NOMO-1 treated with dmso at 0.1 percent for 144 hours (cell line): ENCODE measurements around the gene MMP13.
"Not testable (repeated sequence)": the region's sequence is repeated elsewhere in the genome, so short reads cannot be mapped to it uniquely, and the experiment has no call there.

ENCODE experiments used
- DNase-seq: peaks from one replicate; lab custom pipeline; 2025; ENCODE audit not compliant: unreplicated experiment; lab: John Stamatoyannopoulos, UW

MMP13 gene

GRCh38 chr11:102955624-102956023, at the start of gene MMP13:
TSS of gene MMP13 (minus strand) at chr11:102955732. CDS start at chr11:102955705, 27 bp downstream.
- DNase-seq = no peak

DNA sequence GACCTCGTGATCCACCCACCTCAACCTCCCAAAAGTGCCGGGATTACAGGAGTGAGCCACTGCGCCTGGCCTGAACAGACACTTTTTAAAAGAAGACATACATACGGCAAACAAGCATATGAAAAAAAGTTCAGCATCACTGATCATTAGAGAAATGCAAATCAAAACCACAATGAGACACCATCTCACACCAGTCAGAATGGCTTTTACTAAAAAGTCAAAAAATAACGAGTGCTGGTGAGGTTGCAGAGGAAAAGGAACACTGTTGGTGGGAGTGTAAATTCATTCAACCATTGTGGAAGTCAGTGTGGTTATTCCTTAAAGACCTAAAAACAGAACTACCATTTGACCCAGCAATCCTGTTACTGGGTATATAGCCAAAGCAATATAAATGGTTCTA, 48.7 kb upstream of the MMP13 start:
- DNase-seq = not testable (repeated sequence)

GRCh38 chr11:102994105-102994504, 38.6 kb upstream of the MMP13 start:
- DNase-seq = no peak

DNA sequence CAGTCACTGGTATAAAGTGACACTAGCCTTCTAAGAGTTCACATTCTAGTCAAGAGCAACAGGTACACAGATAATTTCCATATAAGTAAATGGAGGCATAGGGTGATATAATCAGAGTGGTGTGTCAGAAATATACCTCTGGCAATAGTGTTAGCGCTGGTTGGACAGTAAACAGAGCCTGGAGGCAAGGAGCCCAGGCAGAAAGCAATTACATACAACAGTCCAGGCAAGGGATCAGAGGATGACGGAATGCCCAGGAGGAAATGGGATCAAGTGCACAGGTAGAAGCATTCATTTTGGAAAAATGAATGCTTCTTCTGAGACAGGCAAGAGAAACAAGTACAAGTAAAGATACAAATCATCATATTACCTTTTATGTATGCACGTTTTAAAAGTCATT, 36.2 kb upstream of the MMP13 start:
- DNase-seq = no peak

DNA sequence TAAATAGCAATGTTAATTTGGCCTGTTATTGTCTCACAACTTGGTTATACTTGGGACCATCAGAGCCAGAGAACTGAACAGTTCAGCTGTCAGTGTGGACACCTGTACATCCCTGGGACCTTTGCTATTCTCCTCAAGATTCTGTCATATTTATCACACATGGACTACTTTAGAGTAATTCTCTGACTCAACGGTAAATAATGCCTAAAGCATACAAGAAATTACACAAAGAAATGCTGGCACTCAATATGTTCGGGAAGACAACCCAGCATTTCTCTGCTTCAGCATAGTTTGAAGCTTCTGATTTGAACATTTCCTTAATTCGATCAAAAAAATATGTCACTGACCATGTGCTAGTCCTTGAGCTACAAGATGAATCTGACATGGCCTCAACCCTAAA, 34.6 kb upstream of the MMP13 start:
- no peak for DNase-seq

DNA sequence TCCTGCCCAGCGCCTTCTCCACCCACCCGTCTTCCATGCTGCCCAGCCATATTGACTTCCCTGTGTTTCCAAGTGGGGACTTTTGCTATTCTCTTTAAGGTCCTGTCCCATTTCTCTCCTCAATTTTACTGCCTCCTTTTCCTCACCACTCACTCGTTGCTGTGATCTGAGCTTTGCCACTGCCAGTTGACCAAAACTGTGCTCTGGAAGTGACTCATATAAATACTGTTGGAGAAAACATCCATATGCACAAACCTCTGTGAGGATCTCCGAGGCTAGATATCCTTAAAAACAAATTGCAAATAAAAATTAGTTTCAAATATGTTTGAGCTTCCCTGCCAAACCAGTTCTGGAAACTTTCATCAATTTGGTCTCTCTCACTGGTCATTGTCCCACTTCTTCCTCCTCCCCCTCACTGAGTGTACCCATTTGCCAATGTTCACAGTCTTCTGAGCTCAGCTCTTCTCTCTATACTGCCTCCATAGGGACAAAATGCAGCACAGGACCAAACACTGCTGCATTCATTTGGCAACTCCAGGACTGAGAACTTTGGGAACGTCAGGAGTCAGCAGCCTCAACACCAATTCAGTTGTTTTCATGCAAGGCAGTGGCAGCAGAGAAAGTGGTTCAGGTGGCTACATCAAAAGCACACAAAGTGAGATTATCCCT, 34.0 kb upstream of the MMP13 start:
- DNase-seq = no peak

DNA sequence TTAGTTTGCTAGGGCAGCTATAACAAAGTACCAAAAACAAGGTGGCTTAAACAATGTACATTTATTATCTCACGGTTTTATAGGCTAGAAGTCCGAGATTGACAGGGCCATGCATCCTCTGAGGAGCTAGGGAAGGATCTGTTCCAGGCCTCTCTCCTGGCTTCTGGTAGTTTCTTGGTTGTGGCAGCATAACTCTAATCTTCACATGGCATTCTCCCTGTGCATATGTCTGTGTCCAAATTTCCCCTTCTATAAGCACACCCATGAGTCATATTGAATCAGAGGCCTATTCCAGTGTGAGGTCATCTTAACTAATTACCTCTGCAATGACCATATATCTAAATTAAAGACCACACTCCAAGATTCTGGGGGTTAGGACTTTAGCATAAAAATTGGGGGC, 31.3 kb upstream of the MMP13 start:
- no peak for DNase-seq

GRCh38 chr11:102985850-102986249, 30.3 kb upstream of the MMP13 start:
- peak; percentile 10 for DNase-seq

GRCh38 chr11:102983486-102983885, 28.0 kb upstream of the MMP13 start:
- no peak for DNase-seq

DNA sequence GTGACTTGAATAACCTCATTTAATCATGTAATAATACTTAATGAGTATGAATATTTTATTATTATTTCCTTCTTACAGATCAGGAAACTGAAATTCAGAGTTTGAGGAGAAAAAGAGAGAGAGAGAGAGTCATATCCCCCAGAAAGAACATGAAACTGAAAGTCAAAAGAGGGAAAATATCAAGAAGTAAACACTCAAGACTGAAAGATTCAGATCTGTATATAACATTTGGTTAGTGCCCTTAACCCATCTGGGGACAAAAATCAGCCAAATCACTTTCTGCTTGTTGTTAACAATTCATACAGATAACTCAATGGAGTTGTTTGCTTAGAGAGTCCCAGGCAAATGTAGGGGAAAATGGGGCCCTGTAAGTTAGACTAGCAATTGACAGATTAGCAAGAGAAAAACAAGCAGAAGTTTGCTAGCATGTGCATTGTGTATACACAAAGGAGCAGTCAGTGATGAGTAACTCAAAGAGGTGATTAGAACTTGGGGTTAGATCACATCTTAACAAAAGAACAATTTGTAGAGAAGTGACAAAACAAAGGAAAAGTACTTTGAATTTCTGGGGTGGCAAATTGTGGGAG, 25.9 kb upstream of the MMP13 start:
- no peak for DNase-seq

- DNase-seq = no peak
These were observed 19.2 kb upstream of the MMP13 start for GRCh38 chr11:102974552-102975280.

- not testable (repeated sequence) for DNase-seq
These were observed 18.2 kb upstream of the MMP13 start for GRCh38 chr11:102973698-102974097.

DNA sequence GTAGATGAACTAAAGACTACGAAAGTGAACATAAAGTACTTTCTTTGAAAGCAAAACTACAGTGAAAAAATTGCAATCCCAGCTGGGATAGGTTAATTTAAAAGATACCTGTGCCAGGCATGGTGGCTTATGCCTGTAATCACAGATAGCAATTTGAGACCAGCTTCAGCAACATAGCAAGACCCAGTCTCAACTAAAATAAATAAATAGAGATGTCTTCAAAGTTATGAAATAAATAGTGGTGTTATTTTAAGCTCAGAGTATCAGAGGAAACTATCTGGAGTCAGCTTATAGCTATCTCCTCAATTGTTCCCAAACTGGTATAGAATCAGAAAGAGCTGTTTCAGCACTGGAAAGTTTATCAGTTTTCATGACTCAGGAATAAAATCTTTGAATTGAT, 17.3 kb upstream of the MMP13 start:
- no peak for DNase-seq

GRCh38 chr11:102971766-102972165, 16.2 kb upstream of the MMP13 start:
- DNase-seq = no peak

- DNase-seq = no peak
These were observed 12.0 kb upstream of the MMP13 start for GRCh38 chr11:102967497-102967896.

DNA sequence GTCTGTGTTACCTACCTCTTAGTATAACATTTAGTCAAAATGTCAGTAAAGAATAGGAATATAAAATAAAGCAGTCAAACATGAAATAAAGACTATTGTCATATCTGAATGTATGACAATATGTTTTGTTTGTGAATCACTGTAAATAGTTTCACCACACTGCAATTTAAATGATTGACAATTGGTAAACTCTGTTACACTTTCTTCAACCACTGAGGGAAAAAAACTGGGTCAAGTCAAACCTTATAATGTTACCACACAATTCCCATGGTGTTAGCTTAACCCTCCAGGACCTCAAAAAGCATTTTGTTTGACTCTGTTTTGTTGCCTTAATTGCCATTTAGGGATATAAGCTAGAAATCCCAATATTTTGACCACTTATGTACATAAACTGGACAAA, 10.5 kb upstream of the MMP13 start:
- DNase-seq = no peak

DNA sequence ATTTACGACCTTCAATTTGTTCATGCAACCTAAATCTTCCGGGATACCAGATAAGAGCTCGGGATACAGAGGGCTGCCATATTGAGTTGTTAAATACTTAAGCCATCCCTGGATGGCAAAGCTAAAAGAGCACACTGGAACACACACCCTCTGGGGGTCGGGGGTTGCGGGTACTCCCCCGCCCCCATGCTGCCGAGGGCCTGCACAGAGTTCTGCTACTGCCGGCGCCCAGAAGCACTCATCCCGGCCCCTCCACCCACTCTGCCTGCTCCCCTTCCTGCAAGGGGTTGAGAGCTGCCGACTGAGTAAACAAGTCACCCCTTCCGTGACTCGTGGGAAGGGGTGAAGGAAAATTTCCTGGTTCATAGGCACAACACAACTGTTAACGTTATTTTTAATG, 9.3 kb upstream of the MMP13 start:
- DNase-seq = no peak

DNA sequence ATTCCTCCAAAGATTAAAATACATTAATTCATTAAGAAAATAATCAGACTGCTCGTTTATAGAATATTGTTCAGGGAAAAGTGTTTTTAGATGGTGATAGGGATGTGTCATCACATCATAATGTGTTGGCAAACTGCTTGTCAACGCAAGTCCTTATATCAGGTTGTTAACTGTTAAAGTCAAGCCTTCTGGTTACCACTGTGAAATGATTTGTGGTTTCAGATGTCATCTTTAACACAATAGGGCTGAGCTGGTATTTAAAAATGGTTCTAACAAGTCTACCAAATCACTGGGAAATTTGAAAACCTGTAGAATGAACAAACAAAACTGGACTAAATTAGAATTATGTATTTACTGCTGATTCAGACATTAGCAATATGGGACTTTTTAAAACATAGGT, 2.4 kb upstream of the MMP13 start:
- no peak for DNase-seq

DNA sequence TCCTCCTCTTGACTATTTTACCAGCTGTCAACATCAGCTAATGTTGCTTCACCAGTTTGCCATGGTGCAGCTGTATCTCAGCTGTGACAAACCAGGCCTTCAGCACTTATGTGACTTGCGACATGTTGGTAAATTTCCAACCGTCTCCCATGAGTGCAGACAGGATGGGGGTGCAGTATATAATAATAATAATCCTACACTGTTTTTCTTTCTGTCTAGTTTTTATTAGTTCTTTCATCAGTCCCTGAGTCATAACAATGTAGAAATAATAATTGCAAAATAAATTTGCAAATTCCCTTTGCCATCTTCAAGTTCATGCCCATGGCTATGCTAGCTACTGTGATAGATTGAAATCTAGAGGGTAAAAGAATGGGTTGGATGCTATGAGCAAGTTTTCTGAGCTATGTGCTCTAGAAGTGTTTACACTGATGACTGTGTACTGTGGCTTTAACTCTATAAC, 4.9 kb downstream of the MMP13 start:
- no peak for DNase-seq

DNA sequence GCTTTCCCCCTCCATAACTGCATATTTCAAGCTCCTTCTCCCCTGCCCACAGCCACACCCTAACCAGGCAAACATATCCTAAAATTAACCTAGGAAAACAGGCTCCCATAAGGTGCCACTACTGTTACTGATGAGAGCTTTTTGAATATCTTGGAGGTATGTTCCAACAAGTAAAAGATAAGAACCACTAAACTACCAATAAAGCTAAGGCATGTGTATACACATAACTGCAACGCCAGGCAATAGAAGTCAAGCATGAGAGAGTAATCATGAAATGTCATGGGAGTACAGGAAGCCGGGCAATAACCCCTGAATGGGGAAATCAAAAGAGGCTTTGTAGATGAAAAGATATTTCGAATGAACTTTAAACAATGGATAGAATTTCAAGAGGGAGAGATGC, 9.3 kb downstream of the MMP13 start:
- DNase-seq = no peak

- peak; percentile 44 for DNase-seq
These were observed 14.6 kb downstream of the MMP13 start for GRCh38 chr11:102940714-102941588.
